Right lobe of liver (tissue), 4 donors: ENCODE measurements around the gene MAML2.

ENCODE experiments used
- POLR2A ChIP-seq: fragments of 450-650 bp; IDR thresholded peaks from one replicate; pipeline ENCODE4 v1.6.1; 2017; ENCODE audit warnings: antibody characterized with exemption, mild to moderate bottlenecking
- TF ChIP-seq, protein P1 (sequence below), 4 donors: fragments of 200-600 bp in 3 of 4; fragments of 450-650 bp in 1 of 4; IDR thresholded peaks; one replicate each; pipeline versions ENCODE4 v1.5.1 to v1.8.0; 2016 to 2022; ENCODE audit warnings: antibody characterized with exemption in 4 of 4, mild to moderate bottlenecking in 2 of 4
- donor health status: DM: no; HTN: no; CAD: no.
- donor health status: DM: no; HTN: no; CAD: no.
- donor health status: DM: no; HTN: yes; CAD: no.

DNA sequence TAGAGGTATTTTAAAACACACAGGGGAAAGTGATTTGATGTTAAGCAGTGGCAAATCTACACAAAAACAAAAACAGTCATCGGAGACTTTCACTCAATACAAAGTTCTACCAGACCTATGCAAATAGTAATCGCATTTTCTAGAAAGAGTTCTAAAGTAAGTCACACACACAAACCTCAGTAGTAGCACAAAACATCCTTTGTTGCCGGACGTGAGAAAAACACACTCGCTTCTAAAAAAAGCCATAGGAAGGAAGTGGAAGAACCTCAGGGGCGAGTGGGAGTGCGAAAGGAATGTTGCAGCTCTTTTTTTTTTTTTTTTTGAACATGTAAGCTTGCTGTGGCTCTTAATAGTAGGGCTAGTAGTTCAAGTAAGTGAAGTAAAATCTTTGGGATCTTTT is 88.9 kb downstream of the MAML2 start:
- TF ChIP-seq, protein P1, sequence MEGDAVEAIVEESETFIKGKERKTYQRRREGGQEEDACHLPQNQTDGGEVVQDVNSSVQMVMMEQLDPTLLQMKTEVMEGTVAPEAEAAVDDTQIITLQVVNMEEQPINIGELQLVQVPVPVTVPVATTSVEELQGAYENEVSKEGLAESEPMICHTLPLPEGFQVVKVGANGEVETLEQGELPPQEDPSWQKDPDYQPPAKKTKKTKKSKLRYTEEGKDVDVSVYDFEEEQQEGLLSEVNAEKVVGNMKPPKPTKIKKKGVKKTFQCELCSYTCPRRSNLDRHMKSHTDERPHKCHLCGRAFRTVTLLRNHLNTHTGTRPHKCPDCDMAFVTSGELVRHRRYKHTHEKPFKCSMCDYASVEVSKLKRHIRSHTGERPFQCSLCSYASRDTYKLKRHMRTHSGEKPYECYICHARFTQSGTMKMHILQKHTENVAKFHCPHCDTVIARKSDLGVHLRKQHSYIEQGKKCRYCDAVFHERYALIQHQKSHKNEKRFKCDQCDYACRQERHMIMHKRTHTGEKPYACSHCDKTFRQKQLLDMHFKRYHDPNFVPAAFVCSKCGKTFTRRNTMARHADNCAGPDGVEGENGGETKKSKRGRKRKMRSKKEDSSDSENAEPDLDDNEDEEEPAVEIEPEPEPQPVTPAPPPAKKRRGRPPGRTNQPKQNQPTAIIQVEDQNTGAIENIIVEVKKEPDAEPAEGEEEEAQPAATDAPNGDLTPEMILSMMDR (IDR thresholded peaks at IDR 0.05), result no peak
- no peak for TF ChIP-seq POLR2A
